ENCODE measurements around the gene RALA.

The RALA gene, protein sequence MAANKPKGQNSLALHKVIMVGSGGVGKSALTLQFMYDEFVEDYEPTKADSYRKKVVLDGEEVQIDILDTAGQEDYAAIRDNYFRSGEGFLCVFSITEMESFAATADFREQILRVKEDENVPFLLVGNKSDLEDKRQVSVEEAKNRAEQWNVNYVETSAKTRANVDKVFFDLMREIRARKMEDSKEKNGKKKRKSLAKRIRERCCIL

DNA sequence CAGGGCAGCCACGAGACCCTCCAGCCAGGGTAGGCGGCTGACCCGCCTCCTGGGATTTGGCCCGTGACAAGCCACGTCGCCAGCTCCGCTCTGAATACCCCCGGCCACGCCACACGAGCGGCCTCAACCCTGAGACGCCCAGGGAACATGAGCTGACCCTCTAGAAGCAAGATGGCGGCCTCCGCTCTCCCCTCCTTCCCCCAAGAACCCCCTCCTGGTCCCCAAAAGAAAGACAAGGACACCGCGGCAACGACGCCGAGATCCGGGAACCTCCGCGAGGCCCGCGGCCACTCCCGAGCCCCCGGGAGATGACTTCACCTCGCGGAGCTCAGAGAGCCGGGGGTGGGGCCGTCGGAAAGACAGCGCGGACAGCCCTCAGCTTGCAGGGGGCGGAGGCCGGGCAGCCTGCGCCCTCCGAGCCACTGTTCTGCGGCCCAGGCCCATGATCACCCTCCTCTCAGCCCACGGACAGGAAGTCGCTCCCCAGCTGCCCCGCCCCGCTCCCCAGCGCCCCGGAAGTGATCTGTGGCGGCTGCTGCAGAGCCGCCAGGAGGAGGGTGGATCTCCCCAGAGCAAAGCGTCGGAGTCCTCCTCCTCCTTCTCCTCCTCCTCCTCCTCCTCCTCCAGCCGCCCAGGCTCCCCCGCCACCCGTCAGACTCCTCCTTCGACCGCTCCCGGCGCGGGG lies at the start of gene RALA:
RALA (plus strand) TSS at position 526 of the 685 bp plus-strand sequence. CDS start 63,096 bp downstream, outside the sequence.
- DNase-seq: peak; percentile 94

DNA sequence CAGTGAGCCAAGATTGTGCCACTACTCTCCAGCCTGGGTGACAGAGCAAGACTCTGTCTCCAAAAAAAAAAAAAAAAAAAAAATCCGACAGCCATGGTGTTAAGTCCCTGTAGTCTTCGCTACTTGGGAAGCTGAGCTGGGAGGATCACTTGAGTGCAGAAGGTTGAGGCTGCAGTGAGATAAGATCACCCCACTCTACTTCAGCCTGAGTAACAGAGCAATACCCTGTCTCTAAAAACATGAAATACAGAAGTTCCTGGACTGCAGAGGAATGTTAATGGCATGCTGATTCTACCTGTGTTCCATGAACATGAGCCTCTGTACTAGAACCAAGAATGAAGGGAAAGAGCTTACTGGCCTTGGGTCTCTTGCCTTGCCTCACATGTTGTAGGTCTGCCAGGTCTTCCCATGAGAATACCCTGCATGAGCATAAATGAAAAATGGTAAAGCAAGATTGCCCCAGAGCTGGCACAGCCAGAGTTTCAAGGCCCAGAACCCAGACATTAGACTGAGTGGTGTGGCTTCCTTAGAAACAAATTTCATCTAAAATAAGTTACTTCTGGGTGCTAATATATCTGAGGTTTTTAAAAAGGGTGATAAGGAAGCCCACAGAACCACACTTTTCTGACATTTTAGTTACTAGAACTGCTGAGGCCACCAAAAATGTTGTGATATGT lies 48.6 kb upstream of the RALA start:
- no peak for DNase-seq

DNA sequence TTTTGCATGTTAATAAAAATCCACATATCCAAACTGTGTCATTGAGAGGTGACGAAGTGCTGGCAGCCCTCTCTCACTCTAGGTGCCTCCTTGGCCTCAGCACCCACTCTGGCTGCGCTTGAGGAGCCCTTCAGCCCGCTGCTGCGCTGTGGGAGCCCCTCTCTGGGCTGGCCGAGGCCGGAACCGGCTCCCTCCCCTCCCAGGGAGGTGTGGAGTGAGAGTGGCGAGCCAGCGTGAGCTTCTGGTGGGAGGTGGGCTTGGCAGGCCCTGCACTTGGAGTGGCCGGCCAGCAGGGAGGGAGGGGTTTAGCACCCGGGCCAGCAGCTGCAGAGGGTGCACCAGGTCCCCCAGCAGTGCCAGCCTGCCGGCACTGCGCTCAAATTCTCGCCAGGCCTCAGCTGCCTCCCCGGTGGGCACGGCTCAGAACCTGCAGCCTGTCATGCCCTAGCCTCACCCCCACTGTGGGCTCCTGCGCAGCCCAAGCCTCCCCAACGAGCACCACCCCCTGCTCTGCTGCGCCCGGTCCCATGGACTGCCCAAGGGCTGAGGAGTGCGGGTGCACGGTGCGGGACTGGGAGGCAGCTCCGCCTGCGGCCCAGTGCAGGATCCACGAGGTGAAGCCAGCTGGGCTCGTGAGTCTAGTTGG lies 46.0 kb upstream of the RALA start:
- no peak for DNase-seq

DNA sequence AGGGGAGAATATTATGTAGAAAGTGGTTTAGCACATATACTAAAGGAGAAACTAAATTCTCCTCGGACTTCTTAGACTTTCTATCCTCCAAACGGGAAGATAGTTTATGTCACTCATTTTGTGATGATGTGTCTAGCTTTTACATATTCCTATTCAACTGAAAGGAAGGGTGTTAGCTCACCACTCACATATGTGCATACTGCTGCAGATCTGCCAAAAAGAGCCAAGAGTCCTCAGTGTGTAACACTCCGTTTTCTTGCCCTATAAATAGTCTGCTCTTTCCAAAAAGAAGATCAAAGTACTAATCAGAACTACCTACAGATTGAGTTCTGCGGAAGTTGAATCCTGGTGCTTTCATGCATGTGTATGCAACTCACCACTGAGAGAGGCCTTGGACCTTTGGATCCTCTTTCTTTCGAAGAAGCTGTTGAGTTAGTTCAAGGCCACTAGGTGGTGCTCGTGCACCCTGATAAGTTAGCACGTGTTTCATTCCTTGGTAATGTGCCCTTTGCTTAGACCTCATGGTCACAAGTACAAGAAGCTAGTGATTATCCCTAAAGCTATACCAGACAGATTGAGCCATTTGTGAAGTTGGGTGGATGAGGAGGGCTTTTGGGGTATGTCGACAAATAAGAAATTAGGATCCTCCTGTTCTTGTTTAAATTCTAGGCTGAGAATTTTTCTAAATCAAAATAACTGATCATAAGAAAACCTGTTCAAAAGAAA lies 43.1 kb upstream of the RALA start:
- DNase-seq: peak; percentile 90

DNA sequence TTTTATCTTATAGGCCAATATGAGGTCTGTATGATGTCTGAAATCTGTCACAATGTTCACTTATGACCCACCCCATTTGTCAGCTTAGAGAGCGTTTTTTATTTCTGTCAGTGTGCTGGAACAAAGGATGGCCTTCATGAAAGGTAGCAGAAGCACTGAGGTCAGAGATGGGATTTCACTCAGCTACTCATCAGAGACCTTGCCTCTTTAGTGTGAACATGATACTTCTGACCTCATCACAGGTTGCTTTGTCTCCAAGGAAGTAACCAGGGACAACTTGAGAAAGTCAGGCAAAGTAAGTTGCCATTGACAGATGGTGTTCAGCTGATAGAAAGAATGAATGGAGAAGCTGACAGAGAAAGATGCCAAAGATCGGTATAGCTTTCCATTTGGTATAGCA lies 40.8 kb upstream of the RALA start:
- DNase-seq: no peak

DNA sequence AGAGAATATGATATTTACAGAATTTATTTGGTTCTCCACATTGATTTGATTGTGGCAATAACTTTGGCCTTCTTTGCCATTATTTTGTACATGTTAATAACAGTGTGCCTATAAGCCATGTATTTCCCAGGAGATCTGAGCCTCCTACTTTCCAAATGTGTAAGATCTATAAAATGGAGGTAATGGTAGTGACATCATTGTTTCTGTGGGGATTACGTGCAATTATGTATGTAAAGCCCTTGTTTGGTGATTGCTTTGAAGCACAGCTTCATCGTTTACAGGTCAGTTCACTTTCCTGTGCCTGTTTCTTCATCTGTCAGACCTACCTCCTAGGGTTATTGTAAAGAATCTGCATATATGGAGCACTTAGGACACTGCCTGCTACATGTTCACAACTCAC lies 39.8 kb upstream of the RALA start:
- DNase-seq: no peak

DNA sequence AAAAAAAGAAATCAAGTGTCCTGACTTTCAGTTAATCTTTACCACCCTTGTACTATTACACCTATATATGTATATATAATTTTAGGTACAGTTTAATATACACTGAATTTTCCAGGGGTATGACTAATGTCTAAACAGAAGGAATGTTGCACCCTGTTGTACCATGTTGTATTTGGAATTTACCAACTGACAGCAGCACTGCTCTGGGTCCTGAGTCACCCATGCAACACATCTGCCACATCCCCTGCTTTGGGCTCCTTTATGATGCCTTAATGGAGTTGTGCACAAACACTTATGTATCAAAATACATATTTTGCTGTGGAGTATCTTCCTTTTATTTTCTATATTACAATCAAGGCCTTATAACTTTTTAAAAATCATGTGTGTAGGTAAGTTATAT lies 36.0 kb upstream of the RALA start:
- peak; percentile 73 for DNase-seq

DNA sequence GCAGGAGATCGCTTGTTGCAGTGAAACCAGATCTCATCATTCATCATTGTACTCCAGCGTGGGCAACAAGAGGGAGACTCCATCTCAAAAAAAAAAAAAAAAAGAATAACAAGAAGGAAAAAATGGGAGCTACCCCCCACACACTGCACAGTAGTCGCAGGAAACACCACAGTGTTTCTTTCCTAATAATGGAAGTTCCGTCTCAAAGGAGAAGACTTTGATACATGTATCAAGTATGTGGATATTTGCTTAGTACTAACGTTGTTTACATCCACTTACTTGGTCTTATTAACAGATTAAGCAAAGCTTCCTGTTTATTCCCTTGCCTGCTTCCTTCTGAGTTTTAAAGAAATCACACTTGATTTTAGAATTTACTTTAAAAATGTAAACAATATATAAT lies 35.0 kb upstream of the RALA start:
- DNase-seq: peak; percentile 47

DNA sequence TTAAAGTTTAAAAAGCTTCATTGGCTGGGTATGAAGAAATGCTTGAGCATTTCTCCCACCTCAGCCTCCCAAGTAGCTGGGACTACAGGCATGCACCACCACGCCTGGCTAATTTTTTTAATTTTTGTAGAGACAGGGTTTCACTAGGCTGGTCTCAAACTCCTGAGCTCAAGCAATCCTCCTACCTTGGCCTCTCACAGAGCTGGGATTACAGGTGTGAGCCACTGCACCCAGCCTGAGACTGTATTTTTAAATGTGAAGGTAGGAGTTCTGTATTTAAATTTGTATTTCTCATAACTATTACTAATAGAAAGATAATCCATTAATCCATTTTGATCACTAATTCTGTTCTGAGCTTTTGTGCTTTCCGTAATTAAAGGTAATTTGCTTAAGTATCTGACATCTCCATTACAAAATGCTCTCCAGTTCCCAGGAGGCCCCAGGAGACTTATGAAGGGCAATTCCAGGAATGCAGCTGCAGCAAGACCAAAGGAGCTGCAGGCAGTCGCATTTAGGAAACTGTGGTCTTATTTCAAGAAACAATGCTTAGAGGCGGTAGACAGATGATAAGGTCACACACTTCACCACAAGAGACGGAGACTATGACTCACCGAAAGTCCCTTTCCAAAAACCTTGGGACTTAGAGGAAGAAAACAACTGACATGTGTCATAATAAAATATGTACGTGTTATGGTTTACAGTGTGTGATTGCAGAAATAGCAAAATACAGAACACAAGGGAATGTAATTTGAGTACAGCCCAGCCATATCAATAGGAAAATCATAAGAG lies 33.9 kb upstream of the RALA start:
- peak; percentile 87 for DNase-seq

DNA sequence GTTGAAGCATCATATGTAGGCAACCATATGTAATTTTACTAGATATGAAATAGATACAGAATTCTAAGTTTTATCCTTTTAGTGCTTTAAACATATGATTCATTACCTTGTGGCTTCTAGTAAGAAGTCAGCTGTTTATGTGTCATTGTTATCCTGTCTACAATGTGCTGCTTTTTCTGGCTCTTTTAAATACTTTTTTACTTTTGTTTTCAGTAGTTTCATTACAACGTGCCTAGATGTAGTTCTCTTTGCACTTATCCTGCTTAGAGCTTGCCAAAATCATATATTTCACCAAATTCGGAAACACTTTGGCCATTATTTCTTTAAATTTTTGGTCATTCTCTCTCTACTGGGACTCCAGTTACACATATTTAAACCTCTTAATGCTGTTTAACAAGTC lies 30.8 kb upstream of the RALA start:
- DNase-seq: peak; percentile 80

DNA sequence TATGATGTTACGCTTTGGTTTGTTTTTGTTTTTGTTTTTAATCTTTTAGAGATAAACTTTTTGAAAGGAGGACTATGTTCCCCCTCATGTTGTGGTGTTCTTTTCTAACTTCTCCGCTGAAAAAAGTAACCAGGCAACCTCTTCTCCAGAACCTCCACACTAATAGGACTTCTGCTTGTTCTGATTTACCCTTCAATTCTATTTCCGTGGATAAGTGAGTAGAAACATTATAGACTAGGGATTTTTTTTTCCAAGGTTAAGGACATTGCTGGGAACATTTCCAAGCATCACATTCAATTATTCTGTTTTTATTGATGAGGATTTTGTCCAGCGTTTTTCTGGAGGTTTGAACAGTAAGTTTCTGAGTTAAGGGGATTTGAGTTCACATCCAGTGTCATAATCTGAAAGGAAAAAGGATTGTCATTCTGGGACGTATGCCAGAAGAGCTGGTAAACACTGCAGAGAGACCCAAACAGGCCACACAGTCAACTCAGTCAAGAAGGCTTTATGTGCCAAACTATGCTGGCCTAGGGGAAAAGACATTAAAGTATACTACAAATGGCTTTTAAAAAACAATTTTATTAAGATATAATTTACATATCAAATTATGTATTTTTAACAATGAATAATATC lies 28.3 kb upstream of the RALA start:
- DNase-seq: no peak

DNA sequence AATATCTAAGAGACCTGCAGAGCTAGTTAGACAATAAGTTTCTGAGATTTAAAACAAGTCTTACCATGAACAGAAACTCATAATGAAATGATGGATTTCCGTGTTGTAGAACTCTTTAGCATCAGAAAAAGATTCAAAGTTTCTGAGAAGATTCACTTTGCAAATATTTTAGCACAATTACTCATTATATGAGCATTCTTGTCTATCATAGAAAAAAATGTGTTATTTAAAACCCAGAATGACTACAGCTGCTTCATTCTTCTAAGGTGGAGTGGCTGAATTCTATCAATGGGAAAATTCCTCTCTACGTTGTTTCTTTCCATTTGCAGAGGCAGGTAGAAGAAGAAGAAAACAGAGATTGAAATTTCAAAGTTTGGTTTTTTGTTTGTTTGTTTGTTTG lies 21.0 kb upstream of the RALA start:
- peak; percentile 71 for DNase-seq

DNA sequence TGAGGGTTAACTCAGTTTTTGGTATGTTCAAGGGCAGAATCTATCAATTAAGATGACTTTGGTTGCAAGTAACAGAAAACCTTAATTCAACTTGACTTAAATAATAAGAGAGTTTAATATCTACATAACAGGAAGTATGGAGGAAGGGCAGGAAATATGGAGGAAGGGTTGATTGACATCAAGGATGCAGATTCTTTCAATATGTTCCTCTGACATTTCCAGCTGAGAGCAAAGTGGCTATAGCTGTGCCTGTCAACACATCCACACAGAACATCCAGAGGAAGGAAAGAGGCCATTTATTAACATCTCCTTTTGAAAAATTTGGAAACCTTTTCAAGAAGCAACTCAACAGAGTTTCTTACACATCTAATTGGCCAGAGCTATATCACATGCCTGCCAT lies 19.4 kb upstream of the RALA start:
- no peak for DNase-seq

DNA sequence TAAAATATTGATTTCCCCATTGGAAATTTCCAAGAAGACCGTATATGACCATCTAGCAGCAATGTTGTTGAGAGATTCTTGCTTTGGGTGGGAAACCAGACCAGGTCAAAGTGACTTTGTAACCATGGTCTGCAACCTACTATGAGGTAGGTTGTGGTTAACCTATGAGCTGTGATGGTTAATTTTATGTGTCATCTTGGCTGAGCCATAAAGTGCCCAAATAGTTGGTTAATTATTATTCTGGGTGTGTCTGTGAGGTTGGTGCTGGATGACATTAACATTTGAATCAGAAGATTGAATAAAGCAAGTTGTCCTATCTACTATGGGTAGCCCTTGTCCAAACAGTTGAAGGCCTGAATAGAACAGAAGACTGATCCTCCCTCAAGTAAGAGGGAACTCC lies 18.3 kb upstream of the RALA start:
- DNase-seq: peak; percentile 60

DNA sequence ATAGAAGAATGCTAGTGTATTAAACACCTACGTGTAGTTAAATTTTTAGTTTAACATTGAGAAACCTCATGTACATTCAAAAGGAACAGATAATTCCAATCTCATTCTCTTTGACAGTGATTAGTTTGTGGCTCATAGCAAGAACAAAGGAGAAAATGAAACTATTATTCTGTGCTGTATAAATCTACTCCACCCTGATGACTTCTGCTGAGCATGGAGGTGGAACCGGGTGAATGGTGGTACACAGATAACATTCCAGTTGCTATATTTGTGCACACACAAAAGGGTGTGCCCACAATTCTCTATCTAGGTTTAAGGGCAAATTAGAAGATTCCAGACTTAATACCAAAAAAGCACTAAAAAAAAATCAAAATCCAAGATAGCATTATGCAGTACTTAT lies 17.0 kb upstream of the RALA start:
- DNase-seq: no peak

DNA sequence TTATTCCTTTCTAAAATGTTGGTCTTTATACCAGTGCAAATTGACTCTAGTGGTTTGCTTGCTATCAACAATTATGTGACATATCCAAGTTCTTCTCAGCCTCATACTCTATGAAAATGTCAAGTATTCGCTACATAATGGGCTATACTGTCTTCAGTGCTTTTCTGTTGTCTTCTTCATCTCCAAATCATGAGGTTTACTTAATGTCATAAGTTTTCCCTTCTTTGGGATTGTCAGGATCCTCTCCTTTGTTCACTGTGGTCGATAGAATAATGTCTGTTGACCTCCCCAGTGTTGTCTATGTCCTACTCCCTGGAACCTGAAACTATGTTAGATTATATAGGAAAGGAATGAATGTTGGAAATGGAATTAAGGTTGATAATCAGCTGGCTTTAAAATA lies 16.4 kb upstream of the RALA start:
- DNase-seq: no peak

DNA sequence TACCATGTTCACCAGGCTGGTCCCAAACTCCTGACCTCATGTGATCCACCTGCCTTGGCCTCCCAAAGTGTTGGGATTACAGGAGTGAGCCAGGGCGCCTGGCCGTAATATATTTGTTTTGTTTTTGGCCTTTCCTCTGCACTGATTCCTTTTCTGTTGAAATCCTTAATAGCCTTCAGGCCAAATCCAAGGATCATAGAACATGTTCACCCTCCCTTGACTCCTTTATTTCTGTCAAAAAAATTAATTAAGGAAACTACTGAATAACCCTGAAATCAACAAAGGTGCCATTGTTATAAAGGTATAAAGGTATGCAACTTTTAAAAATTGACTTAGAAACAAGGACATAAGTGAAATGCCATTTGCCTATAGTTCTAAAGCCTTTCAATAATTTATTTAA lies 15.5 kb upstream of the RALA start:
- DNase-seq: no peak

DNA sequence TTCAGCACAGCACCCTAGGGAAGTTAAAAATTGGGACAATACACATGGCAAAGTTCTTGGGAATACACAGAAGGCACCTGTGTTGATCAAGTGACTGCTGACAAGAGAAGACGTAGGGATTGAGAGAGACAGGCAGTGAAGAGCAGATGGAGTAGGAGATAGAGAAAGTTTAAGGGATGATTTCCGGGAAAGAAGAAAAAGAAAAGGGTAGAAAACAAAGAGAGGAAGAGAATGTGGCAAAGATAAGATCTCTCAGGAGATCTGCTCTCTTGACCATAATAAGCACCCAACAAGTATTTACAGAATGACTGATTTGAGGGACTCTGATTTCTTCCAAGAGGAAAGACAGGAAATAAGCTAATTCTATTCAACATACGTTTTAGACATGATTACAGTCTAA lies 15.1 kb upstream of the RALA start:
- no peak for DNase-seq

DNA sequence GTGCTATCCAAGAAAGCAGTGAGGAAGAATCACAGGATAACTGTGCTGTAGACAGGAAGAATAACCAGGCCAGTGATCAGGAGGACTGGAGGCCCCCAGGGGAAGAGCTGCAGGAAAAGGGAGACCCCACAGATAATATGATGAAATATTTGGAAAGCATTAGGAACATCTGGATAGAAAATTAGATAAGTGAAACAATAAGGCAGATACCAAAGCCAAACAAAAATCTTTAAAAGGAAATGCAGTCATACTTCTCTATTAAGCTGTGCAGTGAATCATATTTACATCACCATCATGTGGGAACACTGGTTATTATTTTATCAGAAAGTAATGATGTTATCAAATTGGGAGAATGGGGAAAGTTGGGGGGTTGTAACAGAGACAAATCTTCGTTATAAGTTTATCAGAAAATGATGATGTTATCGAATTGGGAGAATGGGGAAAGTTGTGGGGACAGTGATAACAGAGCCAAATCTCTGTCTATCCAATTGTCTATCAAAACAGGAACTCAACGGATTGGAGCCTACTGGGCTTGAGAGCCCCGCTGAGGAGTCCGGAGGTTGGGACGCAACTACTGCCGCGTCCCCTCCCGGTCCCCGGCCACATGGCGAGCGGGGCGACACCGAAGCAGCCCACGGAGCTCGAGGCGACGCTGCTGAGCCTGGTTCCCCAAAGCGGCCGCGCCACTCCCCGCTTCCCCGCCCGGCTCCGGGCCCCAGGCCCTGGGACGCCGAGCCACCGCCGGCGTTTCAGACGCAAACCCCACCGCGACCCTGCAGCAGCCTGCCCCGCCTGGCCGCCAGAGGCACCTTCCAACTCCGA lies 14.0 kb upstream of the RALA start:
- peak; percentile 88 for DNase-seq

DNA sequence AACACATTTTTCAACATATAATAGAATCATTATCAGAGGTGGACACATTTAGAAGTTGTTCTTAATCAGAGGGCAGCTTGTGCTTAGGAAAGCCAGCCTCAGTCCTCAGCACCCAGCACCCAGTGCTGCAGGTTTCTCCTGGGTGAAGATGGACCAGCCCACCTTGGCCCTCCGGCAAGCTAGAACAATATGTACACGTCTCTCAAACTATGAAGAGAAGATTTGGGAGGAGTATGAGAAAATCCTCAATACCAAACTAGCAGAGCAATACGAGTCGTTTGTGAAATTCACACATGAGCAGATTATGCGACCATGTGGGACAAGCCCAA lies 13.5 kb upstream of the RALA start:
- no peak for DNase-seq

DNA sequence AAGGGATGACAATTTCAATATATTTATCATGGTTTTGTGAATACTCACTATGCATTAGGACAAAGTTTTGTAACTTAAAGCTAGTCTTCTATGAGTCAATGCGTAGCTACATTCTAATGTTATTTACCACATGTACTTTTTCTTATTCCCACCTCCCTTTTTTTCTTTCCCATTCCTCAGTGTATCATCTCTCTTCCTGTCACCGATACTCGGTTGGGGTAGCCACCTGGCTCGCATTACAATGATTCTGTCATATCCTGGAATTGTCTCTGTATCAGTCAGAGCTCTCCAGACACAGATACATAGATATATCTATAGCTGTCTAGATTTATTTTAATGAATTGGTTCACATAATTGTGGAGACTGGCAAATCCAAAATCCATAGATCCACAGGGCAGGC lies 9.8 kb upstream of the RALA start:
- DNase-seq: peak; percentile 78

Measured in HCEC 1CT (cell line).